Embryonic facial prominence (tissue), 1 donor: ENCODE results near the gene TPSAB1.
"Not testable (repeated sequence)": the region's sequence is repeated elsewhere in the genome, so short reads cannot be mapped to it uniquely, and the experiment has no call there.

Experiments
- DNase-seq: peaks from one replicate; pipeline ENCODE4 v3.0.0-alpha.2; 2016; ENCODE audit errors: extremely low spot score

The TPSAB1 gene

GRCh38 chr16:1240436-1240835 lies at the start of gene TPSAB1:
Gene TPSAB1 (plus strand): TSS chr16:1240705. CDS start chr16:1240939, 234 bp downstream.
- not testable (repeated sequence) for DNase-seq

DNA sequence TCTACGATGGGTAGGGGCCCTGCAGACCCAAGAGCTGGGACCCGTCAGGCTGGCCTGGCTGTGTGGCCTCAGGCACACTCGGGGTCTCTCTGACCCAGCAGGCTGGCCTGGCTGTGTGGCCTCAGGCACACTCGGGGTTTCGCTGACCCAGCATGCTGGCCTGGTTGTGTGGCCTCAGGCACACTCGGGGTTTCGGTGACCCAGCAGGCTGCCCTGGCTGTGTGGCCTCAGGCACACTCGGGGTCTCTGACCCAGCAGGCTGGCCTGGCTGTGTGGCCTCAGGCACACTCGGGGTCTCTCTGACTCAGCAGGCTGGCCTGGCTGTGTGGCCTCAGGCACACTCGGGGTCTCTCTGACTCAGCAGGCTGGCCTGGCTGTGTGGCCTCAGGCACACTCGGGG lies 49.7 kb upstream of the TPSAB1 start:
- not testable (repeated sequence) for DNase-seq

GRCh38 chr16:1192384-1193073 lies 48.0 kb upstream of the TPSAB1 start:
- no peak for DNase-seq

DNA sequence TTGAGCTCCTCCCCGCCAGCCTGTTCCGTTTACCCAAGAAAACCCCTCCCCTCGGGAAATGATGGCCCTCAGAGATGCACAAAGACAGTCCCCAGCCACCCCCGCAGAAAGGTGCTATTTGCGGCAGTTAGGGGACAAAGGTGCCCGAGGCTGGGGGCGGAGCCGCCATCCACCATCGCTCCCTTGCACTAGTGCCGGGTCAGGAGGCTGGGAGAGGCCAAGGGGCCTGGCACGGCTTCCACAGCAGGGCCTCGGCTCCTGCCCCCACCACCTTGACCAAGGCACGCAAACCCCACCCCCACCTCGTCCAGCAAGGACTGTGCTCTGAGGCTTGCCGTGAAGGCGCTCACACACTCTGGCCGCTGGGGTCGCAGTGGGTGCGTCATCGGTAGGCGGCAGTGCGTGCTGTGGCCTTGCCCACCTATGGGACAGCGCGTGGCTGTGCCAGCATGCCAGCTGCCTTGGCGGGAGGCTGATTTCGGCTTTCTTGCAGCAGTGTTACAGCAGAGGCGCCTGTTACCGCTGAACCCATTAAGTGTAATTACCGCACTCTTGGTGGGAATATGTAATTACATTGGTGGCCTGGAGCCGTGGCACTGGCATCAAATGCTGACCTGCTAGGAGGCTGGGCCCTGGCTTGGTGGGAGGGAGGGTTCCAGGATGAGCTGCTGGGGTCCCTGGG lies 47.2 kb upstream of the TPSAB1 start:
- DNase-seq = no peak

GRCh38 chr16:1193825-1194581 lies 46.5 kb upstream of the TPSAB1 start:
- no peak for DNase-seq

DNA sequence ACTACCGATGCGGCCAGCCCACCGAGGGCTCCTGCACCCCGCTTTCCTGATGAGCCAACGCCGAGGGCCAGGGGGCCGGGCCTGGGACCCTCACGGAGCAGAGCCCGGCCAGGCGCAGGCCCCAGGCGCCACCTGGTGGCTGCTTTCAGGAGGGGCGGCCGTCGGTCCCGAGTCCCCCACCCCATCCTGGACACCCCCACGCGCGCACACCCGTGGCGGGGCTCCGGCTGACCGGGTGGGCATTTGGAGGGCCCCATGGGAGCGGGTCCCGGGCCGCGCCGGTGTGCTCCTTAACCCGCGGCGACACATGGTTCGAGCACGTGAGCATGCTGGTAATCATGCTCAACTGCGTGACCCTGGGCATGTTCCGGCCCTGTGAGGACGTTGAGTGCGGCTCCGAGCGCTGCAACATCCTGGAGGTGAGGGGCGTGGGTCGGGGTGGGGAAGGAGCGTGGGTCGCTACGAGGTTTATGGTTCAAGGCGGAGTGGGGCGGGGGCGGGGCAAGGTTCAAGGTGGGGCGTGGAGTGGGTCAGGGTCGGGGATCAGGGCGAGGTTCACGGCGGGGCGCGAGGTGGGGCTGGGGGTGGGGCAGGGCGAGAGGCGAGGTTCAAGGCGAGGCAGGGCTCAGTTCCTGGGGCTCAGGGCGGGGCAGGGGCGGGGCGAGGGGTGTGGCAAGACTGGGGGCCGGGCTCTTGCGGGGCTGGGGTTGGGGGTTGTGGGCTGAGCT lies 45.7 kb upstream of the TPSAB1 start:
- DNase-seq = no peak

- no peak for DNase-seq
Observed at GRCh38 chr16:1195393-1195666, 45.2 kb upstream of the TPSAB1 start.

DNA sequence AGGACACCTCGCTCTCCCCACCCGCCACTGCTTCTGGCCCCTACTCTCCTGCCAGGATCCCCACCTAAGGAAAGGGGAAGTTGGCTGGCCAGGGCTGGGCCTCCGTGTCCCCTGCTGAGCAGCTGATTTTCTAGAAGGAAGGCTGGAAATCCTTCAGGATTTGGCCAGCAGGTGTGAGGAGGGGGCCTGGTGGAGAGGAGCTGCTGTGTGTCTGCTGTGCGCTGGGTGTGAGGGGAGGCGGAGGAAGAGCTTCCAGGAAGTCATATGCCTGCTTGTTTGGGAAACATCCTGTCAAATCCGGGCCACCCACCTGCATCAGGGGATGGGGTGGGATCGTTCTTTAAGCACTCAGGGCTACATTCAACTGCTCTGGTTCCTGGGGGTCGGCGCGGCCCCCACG lies 44.0 kb upstream of the TPSAB1 start:
- DNase-seq = no peak

DNA sequence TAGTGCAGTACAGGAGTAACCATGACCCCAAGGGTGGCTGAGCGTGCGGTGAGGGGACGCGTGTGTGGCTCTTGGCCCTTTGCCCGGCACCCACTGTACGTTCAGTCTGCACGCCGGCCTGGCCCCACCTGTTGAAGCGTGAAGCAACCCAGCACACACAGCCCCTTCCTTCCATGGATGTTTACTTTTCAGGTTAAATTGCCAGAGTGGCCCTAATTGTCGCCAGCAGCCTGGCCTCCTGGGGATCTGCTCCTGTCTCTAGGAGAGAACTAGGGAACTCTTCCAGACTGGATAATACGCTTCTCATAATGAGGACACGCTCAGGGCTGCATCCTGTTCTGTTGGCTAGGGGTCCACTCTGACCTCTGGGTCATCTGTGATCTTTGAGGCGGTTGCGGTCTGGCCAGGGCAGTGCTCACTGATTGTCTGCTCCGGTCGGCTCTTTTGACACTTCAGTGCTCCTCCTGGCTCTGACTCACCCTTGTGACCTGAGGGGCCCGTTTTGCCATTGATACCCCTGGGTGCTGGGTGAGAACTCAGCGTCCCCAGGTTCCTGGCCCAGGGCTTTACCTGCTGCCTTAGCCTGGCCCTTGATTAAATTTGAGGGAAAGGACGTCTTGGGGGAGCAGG lies 43.2 kb upstream of the TPSAB1 start:
- DNase-seq = no peak

DNA sequence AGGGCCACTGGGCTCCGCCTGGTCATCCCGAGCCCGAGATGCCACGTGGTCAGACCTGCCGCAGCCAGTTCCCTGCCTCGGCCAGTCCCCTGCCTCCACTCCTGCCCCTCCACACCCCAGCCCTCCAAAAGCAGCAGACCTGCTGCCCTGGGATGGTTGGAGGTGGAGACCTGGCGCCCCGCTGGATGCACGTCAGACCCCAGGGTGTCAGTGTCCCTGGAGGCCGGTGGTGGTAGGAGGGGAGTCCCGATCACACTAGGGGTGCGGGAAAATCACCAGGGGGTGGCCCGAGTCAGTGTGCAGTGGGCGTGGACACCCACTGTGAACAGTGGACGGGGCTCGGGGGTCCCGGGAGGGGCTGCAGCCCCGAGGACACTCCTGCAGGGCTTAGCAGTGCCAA lies 42.3 kb upstream of the TPSAB1 start:
- DNase-seq = no peak

- not testable (repeated sequence) for DNase-seq
Observed at GRCh38 chr16:1198671-1199346, 41.7 kb upstream of the TPSAB1 start.

- DNase-seq = no peak
Observed at GRCh38 chr16:1199347-1200013, 41.0 kb upstream of the TPSAB1 start.

DNA sequence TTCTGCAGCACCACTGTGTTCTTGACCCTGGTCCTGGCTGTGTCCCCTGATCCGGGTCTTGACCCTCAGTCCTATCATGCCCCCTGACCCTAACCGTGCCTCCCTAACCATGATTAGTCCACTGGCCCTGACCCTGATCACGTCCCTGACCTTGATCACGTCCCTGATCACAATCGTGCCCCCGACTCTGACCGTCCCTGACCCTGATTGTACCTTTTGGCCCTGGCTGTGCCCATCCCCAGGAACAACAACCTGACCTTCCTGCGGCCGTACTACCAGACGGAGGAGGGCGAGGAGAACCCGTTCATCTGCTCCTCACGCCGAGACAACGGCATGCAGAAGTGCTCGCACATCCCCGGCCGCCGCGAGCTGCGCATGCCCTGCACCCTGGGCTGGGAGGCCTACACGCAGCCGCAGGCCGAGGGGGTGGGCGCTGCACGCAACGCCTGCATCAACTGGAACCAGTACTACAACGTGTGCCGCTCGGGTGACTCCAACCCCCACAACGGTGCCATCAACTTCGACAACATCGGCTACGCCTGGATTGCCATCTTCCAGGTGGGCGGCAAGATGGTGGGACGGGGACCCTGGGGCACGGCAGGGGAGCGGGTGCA lies 40.4 kb upstream of the TPSAB1 start:
- DNase-seq = no peak

DNA sequence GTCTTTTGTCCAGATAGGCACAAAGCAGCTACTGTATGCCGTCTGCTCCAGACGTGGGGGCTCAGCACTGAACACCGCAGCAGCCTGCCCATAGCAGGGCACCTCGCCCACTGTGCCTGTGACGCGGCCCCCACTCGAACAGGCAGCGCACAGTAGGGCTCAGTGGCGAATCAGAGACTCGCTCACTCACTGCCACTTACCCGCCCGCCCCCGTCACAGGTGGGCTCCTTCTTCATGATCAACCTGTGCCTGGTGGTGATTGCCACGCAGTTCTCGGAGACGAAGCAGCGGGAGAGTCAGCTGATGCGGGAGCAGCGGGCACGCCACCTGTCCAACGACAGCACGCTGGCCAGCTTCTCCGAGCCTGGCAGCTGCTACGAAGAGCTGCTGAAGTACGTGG lies 39.1 kb upstream of the TPSAB1 start:
- DNase-seq = no peak

- no peak for DNase-seq
Observed at GRCh38 chr16:1202274-1202673, 38.2 kb upstream of the TPSAB1 start.

- no peak for DNase-seq
Observed at GRCh38 chr16:1204933-1205332, 35.6 kb upstream of the TPSAB1 start.

- DNase-seq = no peak
Observed at GRCh38 chr16:1206326-1206725, 34.2 kb upstream of the TPSAB1 start.

DNA sequence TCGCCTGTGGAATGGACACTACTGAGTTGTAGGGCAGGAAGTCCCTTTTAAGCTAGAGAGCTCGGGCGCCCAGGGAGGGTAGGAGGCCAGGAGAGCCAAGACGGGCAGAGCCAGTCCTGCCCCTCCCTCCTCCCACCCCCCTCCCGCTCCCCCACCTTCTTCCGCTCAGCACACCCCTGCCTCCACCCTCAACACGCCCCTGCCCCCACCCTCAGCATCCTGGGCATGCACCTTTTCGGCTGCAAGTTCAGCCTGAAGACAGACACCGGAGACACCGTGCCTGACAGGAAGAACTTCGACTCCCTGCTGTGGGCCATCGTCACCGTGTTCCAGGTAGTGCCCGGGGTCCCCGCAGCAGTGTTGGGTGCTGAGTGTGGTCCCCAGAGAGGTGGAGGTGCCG lies 33.7 kb upstream of the TPSAB1 start:
- no peak for DNase-seq

GRCh38 chr16:1208239-1208830 lies 32.2 kb upstream of the TPSAB1 start:
- DNase-seq = no peak

- DNase-seq = no peak
Observed at GRCh38 chr16:1209081-1209480, 31.4 kb upstream of the TPSAB1 start.
